GM10266 (cell line): ENCODE results near the gene MYH4.

ENCODE experiments used
- DNase-seq: peaks from one replicate; pipeline ENCODE4 v3.0.0; 2012; ENCODE audit errors: extremely low spot score
- TF ChIP-seq, protein P1 (sequence below): IDR thresholded peaks from 2 replicates; pipeline ENCODE4 v1.5.1; 2012; ENCODE audit warnings: mild to moderate bottlenecking, low read depth; ENCODE audit not compliant: control insufficient read depth, insufficient read depth; ENCODE audit errors: missing control alignments

The MYH4 gene

GRCh38 chr17:10469459-10469858, at the start of gene MYH4:
TSS of gene MYH4 (minus strand) at chr17:10469559. CDS start at chr17:10466745, 2,814 bp downstream.
- TF ChIP-seq, protein P1, sequence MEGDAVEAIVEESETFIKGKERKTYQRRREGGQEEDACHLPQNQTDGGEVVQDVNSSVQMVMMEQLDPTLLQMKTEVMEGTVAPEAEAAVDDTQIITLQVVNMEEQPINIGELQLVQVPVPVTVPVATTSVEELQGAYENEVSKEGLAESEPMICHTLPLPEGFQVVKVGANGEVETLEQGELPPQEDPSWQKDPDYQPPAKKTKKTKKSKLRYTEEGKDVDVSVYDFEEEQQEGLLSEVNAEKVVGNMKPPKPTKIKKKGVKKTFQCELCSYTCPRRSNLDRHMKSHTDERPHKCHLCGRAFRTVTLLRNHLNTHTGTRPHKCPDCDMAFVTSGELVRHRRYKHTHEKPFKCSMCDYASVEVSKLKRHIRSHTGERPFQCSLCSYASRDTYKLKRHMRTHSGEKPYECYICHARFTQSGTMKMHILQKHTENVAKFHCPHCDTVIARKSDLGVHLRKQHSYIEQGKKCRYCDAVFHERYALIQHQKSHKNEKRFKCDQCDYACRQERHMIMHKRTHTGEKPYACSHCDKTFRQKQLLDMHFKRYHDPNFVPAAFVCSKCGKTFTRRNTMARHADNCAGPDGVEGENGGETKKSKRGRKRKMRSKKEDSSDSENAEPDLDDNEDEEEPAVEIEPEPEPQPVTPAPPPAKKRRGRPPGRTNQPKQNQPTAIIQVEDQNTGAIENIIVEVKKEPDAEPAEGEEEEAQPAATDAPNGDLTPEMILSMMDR, result no peak
- no peak for DNase-seq

DNA sequence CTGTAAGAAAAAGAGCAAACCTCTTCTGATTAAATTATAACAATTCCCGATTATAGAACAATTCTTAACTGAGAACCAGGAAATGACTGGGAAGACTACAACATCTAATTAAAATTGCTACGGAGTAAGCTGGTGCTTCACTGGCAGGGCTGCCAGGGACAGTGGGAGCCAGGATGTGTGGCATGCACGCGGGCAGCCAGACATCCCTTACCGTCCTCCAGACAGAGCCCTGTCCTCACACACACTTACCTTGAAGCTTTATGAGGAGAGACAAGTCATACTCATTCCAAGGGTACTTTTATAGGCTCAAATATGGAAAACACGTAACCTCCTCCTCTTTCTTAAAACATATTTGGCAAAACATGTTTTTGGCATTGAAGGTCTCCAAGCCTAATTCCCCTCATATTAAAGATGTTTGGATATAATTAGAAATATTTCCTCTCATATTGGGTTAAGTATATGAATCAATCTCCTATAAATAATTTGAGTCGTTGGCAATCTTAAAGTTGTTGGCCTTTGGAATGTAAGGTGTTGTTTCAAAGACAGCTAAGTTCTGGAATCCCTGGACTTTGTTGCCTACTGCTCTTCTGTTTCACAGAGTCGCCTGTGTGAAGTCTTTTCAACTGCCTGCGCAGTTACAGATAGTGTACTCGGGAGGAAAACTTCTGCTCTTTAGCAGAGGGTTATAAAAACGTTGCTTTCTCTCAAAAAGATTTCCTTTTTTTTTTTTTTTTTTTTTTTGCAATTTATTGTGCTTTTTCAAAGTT, 49.1 kb upstream of the MYH4 start, which contains the start of gene MYH1:
Gene MYH1 (minus strand): TSS at position 272 of the 767 bp plus-strand sequence. CDS start 1,900 bp downstream, outside the sequence.
- TF ChIP-seq, protein P1, result no peak
- DNase-seq, result no peak

- TF ChIP-seq, protein P1, result no peak
Measured at GRCh38 chr17:10516638-10517037, 47.3 kb upstream of the MYH4 start.

GRCh38 chr17:10516065-10516464, 46.7 kb upstream of the MYH4 start:
- DNase-seq, result no peak

More at GRCh38 chr17:10516638-10517037, 47.3 kb upstream of the MYH4 start:
- no peak for DNase-seq

GRCh38 chr17:10513299-10514067, 44.1 kb upstream of the MYH4 start:
- TF ChIP-seq, protein P1, result no peak
- DNase-seq, result no peak

More at GRCh38 chr17:10516065-10516464, 46.7 kb upstream of the MYH4 start:
- TF ChIP-seq, protein P1, result no peak

DNA sequence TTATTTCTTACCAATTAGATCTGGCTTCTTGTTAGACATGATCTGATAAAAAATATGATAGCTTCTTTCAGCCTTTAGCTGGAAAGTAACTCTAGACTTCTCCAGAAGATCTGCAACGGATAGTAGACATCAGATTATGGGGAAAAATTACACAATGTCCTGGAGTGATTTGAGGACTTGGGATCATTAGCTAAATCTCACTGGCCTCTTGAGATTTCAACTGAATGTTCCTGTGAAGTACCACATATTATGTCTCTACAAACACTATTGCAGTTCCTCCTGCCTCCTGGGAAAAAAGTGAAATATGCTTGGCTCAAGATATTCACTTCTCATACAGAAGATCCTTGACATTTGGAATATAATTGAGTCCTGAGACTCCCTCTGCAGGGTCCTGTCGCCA, 43.5 kb upstream of the MYH4 start:
- DNase-seq, result no peak
- TF ChIP-seq, protein P1, result no peak
